Measurements from ENCODE around the gene ASCC1.
"Not testable (repeated sequence)": the region's sequence is repeated elsewhere in the genome, so short reads cannot be mapped to it uniquely, and the experiment has no call there.

Gene ASCC1

DNA sequence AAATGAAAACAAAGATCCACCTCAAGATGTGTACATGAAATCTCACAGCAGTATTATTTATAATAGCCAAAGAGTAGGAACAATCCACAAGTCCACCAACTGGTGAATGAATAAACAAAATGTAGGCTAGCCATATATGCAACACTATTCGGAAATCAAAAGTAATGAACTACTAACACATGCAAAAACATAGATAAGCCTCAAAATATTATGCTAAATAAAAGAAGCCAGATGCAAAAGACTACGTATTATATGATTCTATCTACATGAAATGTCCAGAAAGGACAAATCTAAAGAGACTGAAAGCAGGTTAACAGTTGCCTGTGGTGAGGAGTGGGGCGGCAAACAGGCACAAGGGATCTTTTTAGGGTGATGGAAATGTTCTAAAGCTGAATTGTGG lies 49.0 kb downstream of the ASCC1 start:
- DNase-seq = no peak

DNA sequence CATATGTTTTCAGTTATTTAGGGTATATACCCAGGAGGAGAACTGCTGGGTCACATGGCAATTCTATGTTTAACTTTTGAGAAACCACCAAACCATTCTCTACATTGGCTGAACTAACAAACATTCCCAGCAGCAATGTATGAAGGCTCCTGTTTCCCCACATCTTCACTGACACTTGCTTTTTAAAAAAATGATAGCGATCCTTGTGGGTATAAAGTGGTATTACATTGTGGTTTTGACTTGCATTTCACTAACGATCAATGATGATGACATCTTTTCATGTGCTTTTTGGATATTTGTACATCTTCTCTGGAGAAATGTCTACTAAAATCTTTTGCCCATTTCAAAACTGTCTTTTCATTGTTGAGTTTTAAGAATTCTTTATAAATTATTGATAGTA lies 51.5 kb downstream of the ASCC1 start:
- no peak for DNase-seq

DNA sequence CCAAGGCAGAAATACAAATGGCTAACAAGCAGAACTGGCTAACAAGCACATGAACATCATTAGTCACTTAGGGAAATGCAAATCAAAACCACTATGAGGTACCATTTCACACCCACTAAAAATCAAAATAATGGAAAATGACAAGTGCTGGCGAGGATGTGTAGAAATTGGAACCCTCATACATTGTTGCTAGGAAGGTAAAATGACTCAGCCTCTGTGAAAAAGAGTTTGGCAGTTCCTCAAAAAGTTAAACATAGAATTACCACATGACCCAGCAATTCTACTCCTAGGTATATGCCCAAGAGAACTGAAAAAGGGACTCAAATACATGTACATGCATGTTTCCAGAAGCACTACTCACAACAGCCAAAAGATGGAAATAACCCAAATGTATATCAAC lies 53.1 kb downstream of the ASCC1 start:
- no peak for DNase-seq

DNA sequence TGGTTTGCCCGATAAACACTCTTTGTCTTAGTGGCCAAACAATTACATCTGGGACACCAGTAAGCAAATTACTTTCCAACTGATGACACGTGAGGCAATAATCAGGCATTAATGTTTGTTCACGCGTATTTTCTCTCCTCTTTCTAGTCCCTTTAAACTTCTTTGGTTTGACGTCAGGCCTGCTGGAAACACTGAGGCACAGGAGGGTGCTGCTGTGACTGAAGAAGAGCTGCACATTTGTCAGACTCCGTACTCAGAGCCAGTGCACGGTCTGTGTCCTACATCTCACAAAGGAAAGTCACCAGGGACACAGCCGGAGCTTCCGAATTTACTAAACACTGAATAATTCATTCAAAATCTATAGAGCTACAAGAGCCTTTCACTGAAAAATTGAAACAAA lies 57.9 kb downstream of the ASCC1 start:
- DNase-seq = no peak

DNA sequence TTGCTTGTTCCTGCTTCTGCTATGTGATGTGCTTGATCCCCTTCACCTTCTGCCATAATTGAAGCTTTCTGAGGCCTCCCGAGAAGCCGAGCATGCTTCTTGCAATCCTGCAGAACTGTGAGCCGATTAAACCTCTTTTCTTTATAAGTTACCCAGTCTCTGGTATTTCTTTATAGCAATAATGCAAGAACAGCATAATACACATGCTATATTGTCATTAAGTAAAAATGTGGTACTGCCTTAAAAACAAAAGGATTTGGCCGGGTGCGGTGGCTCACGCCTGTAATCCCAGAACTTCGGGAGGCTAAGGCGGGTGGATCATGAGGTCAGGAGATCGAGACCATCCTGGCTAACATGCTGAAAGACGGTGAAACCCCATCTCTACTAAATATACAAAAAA lies 59.9 kb downstream of the ASCC1 start:
- no peak for DNase-seq

DNA sequence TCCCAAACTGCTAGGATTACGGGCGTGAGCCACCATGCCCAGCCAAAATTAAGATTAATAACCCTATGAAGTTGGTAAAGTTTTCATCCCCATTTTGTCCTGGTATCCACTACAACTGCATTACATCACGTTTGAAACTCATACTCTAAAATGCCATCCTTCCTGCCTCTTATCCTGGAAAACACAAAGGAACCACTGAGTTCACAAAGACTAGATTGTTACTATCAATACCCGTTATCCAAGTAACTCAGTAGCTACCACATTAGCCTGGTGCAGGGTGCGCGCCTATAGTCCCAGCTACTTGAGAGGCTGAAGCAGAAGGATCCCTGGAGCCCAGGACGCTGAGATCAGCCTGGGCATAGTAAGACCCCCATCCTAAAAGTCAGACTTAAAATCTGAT lies 63.8 kb downstream of the ASCC1 start:
- no peak for DNase-seq

DNA sequence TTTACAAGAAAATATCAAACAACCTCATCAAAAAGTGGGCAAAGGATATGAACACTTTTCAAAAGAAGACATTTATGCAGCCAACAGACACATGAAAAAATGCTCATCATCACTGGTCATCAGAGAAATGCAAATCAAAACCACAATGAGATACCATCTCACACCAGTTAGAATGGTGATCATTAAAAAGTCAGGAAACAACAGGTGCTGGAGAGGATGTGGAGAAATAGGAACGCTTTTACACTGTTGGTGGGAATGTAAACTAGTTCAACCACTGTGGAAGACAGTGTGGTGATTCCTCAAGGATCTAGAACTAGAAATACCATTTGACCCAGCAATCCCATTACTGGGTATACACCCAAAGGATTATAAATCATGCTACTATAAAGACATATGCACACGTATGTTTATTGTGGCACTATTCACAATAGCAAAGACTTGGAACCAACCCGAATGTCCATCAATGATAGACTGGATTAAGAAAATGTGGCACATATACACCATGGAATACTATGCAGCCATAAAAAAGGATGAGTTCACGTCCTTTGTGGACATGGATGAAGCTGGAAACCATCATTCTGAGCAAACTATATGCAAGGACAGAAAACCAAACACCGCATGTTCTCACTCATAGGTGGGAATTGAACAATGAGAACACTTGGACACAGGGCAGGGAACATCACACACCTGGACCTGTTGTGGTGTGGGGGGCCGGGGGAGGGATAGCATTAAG lies 65.2 kb downstream of the ASCC1 start:
- not testable (repeated sequence) for DNase-seq

DNA sequence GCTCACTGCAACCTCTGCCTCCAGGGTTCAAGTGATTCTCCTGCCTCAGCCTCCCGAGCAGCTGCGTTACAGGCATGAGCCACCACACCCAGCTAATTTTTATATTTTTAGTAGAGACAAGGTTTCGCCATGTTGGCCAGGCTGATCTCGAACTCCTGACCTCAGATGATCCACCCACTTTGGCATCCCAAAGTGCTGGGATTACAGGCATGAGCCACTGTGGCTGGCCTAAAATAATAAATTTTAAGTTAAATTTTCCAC lies 68.8 kb downstream of the ASCC1 start:
- DNase-seq = not testable (repeated sequence)

DNA sequence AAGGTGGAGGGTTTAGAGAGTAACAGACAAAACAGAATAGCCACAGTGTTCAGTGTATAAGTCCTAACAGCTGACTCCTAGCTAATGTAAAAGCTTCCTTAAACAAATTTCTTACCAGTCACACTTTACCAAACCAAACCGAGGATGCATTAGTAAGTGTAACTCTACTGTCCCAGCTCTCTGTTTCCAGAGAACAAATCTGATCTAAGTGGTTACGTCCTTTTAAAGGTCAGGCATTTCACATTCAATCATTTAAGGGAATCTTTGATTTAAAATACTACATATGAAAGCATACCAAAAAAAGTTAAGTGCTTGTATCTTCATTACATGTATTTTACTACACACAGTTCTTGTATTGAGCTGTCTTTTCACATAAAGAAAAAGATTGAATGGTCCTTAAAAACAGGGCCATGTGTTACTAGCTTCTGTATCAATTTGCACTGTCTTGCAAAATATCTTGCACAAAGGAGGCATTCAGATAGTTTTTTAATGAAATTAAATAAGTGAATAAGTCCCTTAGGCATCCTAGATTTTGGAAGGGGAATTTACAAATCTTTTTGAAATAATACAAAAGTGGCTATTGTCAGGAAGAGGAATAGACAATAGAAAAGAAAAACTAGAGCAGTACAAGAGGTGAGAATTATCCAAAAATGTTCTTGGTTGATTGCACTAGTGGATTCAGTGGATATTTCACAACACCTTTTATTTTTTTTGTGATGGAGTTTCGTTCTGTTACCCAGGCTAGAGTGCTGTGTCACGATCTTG lies 69.3 kb downstream of the ASCC1 start:
- no peak for DNase-seq

DNA sequence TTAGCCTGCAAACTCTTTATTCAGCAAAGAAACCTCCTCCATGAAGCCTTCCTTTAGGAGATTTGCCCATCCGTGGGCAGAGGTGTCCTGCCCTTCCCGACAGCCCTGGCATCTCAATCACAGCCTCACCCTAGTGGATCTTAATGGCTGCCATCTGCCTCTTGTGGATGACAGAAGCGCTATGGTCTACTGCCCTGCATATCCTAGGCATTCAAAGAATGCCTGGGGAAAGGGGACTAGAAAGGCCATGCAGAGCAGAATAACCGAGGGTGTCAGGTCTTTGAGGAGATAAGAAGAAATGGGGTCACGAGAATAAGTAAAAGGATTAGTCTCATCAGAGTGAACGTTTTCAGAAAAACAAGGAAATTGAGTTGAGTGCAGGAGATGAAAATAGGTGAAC lies 70.0 kb downstream of the ASCC1 start:
- DNase-seq = no peak

DNA sequence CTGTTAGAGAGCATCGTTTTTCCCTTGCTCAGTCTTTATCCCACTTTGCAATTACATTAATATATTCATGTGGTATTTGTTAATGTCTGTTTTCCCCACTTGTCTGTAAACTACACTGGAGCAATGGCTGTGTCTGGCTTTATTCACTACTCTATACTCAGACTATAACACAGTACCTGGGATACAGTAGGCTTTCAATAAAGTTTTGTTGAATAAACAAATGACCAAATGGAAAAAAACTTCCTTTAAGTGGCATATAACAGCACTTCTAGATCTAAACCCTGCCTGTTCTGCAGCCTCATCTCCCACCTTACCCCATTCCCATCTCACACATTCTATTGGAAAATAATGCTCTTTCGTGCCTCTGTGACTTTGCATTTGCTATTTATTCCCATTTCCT lies 70.4 kb downstream of the ASCC1 start:
- DNase-seq = no peak

DNA sequence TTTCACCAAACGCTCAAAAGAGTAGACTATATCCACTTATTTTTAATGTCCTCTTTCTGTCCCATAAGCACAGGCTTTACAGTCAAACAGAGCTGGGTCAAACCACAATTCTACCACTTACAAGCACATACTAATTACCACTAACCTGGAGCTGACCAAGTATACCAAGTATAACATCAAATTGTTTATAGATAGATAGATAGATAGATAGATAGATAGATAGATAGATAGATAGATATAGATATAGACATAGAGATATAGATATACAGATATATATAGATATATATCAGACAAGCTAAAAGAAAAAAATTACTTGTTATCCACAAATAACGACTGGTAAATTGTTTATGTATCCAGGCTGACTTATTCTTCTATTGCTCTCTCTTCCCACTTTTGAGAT lies 75.2 kb downstream of the ASCC1 start:
- DNase-seq = no peak

DNA sequence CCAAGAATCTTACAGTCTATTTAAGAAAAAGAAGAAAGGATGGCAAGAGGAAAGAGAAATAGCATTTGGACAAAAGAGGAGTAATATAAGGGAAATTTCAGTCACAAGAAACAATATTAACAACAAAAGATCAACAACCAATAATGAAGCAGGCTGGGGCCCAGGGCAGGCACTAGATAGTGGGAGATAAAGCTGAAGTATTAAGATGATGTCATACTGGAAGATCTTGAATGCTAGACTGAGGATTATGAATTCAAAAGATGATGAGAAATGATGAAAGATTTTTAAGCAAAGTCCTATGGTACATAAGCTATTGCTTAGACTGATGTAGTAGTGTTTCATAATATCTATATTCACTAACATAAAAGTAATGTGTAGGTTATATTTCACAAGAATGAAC lies 75.9 kb downstream of the ASCC1 start:
- DNase-seq = no peak

DNA sequence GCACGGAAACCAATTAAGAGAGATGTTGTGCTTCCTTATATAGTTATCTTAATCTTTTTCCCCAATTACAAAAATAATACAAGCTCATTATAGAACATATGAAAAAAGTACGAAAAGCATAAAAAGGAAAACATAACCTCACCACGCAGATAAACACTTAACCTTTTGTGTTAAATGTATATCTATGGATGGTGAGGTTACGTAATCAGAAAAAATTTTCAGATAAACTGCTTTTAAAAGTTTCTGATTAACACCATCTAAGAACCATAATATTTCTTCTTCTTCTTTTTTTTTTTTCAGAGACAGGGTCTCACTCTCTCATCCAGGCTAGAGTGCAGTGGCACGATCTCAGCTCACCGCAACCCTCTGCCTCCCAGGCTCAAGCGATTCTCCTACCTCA lies 78.5 kb downstream of the ASCC1 start:
- no peak for DNase-seq

DNA sequence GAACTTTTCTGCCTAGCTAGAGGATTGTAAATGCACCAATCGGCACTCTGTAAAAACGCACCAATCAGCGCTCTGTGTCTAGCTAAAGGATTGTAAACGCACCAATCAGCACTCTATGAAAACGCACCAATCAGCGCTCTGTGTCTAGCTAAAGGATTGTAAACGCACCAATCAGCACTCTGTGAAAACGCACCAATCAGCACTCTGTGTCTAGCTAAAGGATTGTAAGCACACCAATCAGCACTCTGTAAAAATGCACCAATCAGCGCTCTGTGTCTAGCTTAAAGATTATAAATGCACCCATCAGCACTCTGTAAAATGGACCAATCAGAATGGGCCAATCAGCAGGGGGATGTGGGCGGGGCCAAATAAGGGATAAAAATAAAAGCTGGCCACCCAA lies 79.9 kb downstream of the ASCC1 start:
- not testable (repeated sequence) for DNase-seq

DNA sequence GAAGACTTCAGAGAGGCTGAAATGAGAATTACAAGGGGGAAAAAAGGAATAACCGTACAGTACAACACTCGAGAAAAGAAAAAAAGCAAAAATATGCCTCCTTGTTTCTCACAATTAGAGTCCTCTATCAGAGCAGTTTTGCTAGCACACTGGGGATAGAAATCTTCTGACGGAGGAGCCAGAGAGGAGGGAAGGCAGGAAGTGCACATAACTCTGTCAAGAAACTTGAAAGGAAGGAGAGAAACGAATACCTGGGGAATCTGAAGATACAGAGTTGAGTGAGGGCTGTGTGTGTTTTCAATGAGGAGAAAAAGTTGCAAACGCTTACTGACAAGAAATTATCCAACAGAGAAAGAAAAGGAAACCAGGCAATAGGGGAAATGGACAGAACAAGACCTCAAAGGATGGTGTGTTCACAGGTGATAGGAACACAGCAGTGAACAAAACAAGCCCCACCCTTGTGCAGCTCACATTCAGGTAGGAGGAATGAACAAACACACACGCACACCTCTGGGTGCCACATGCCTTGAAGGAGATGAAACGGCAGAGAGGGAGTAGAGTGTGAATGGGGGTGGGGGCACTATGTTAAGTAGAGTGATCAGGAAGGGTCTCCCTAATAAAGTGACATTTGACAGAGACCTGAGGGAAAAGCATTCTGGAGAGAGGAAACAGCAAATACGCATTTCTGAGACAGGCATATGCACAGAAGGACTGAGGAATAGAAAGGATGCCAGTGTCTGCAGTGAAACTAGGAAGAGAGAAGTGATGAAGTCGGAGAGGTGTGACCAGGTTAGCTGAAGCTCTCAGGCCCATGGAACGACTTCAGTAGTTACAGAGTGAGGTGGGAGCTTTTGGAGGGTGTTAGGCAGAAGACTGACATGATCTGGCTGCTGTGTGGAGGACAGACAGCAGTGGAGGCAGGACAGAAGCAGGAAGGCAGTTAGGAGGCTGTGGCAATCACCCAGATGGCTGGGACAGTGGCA lies 81.0 kb downstream of the ASCC1 start:
- DNase-seq = peak; percentile 32

DNA sequence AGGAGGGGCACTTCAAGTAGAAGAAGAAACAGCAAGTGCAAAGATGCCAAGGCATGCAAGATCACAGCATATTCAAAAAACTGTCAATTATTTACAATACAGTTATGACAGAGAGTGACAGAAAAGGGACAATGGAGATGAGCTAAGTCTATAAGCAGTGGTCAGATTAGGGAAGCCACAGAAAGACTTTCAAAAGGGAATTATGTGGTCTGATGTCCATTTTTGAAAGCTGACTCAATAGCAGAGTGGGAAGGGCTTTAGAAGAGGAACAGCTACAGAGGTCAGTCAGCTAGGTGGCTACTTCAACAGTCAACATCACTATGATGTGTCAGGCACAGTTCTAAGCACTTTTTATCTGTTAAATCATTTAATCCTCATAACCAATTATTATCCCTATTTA lies 82.6 kb downstream of the ASCC1 start:
- DNase-seq = no peak

DNA sequence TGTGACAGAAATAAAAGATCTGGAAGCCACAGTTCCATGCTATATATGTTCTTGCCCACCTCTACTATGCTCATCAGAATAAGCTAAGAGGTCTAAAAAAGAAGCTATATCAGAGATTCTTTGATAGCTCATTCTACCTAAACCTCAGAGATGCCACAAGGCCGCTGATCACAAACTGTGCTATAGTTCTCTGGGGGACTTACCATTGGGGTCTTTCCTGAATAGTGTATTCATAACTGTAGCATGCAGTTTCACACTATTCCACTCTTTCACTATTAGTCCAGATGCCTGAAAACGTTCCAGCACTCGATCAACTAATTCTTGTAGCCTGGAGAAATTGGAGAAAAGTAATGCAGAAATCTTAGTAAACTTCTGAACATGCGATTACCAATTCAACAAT lies 83.2 kb downstream of the ASCC1 start:
- DNase-seq = no peak

DNA sequence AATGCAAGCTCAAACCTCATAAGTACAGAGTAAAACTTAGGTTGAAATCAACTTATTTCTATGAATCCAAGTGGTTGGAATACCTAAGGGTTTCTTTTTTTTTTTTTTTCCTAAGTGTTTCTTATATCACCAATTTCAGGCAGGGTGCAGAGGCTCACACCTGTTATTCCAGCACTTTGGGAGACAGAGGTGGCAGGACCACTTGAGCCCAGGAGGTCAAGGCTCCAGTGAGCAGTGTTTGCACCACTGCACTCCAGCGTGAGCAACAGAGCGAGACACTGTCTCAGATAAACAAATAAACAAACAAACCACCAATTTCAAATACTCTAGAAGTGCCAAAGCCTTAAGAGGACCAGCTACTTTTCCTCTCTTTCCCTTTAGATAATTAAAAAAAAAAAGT lies 88.5 kb downstream of the ASCC1 start:
- DNase-seq = no peak

DNA sequence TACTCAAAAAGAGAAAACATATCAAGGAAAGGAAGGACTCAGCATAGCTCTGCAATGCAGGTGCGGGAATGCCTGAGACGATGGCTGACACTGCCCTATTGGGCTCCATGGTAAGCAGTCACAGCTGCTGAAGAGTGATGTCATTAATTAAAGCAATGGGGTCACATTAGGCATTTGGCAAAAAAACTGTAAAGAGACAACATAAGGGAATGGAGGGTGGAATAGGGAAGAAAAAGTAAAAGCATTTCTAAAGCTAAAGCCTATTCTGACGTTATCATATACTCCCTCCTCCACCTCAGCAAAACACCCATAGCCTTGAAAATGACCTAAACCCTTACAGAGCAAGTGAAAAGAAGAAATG lies 89.2 kb downstream of the ASCC1 start:
- DNase-seq = no peak

DNA sequence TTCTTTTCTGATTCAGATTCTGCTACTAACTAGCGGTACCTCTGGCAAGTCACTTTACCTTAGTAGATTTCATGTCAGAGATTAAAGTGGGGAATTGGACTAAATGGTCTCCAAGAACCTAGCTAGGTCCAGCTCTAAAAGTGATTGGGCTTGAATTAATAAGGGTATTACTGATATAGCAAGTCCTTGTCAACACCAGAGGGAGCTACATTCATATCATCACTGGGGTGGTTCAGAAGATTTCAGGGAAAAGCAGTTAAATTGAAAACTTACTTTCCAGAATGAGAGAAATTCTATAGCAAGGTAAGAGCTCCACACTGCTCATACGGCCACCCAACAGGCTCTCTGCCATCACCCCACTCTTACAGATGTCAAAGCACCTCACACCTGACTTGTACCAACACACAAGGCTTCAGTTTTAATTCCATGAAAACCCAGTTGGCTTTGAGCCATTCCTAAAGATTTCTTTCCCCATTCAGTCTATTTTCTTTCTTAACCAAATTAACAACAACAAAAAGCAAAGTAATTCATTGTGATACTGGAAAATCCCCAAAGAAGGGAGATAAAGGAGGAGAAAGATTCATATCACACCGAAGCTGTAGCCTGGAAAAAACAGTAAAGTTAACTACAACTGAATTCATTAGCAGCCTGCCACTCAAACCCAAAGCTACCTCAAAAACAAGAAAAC lies 89.7 kb downstream of the ASCC1 start:
- no peak for DNase-seq

DNA sequence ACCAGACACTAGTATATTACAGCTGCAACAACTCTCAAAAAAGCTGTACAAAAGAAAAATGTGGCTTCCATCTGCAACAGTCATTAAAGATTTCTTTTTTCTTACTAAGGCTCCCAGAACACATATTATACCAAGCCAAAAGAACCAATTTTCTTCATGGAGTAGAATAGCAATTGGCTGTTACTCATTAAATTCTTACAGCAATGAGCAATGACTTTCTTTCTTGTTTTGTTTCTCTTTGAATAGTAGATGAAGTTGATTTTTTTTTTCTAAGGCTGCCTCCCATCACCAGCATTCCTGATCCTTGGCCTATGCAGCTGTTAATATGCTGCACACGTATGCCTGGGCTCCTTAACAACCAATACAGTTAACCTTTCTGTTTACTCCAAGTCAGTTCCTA lies 91.1 kb downstream of the ASCC1 start:
- DNase-seq = no peak

DNA sequence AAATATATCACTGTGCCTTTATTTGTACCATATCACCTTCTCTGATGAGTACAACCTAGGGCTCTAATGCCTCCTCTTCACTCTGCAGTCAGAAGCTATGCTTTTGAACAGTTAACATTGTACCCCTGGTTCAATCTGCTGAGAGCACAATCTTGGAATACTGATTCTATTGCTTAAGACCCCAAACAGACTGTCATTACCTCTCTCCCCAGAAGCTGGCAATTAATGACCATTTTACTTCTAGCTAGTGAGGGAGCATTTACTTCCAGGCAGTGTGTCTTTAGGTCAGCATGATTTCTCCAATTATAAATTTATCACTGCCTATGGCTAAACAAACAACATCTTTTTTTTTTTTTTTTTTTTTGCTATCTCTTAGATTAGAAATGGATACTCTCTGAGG lies 91.7 kb downstream of the ASCC1 start:
- DNase-seq = no peak

Measured in CD4-positive, alpha-beta T cell treated with Interleukin-6 for 4 hours (primary cell).